GM12878 (cell line): ENCODE results near the gene MTFP1. TPM values are rescaled to one million over a fixed set of nuclear protein-coding genes. Genes with fewer than 3 reads are reported as not detected.

ENCODE experiments used
- ATAC-seq: fragments of 200-7000 bp; cut with Tn5 transposase; 3 replicates; pipeline ENCODE4 v1.9.1; 2020; ENCODE audit warnings: mild to moderate bottlenecking, moderate library complexity
- BruUV-seq: library from RNA; stranded (reverse); fragments of 400-500 nt; replicated peaks from 2 replicates; lab custom pipeline; 2021; lab: Mats Ljungman, UMichigan
- CTCF ChIA-PET: fragments of 300-600 bp; sonication (Branson Sonifier 250); formaldehyde crosslinking; extraction: SDS; loops from one replicate; lab custom pipeline; 2021; ENCODE audit warnings: inconsistent platforms; lab: Yijun Ruan, JAX
- POLR2A ChIA-PET: fragments of 350-600 bp; formaldehyde crosslinking; extraction: SDS; loops from one replicate; lab custom pipeline; 2021; ENCODE audit warnings: inconsistent platforms; lab: Charles Lee
- RAD21 ChIA-PET: fragments of 300-600 bp; sonication (Branson Sonifier 250); formaldehyde crosslinking; loops from one replicate; lab custom pipeline; 2023; ENCODE audit warnings: antibody characterized with exemption; ENCODE audit not compliant: unreplicated experiment; lab: Charles Lee
- SMC1A ChIA-PET: fragments of 300-600 bp; sonication (Branson Sonifier 250); formaldehyde crosslinking; loops from one replicate; lab custom pipeline; 2023; ENCODE audit not compliant: unreplicated experiment, uncharacterized antibody; lab: Charles Lee
- DNase-seq: peaks from one replicate; pipeline ENCODE4 v3.0.0-alpha.2; 2011; ENCODE audit warnings: low read depth, low spot score
- FAIRE-seq: peaks from 3 replicates; lab custom pipeline; 2011; peaks lifted over from hg19 to GRCh38; lab: Jason Lieb, UNC
- H2AFZ ChIP-seq: 2 replicates; pipeline ENCODE4 v1.6.0; 2011; ENCODE audit warnings: low read depth, low read length, control low read depth; ENCODE audit not compliant: control insufficient read depth
- H3K27ac ChIP-seq: 2 replicates; pipeline ENCODE4 v1.5.1; 2011; ENCODE audit warnings: control low read depth; ENCODE audit not compliant: control insufficient read depth, insufficient read depth
- H3K27me3 ChIP-seq, 2 experiments: replicated peaks in 1 of 2; 2 replicates each; pipeline versions ENCODE4 v1.6.0 to v1.6.1; 2011; ENCODE audit warnings: low read length in 1 of 2; ENCODE audit not compliant: control insufficient read depth in 2 of 2, insufficient read depth in 2 of 2
- H3K36me3 ChIP-seq, 2 experiments: 2 replicates each; pipeline ENCODE4 v1.5.1; 2011; ENCODE audit warnings: low read length in 1 of 2; ENCODE audit not compliant: control insufficient read depth in 2 of 2, insufficient read depth in 2 of 2
- H3K4me1 ChIP-seq: 2 replicates; pipeline ENCODE4 v1.6.1; 2011; ENCODE audit warnings: mild to moderate bottlenecking, low read length, moderate library complexity, mixed read lengths; ENCODE audit not compliant: control insufficient read depth, insufficient read depth
- H3K4me2 ChIP-seq: 2 replicates; pipeline ENCODE4 v1.6.0; 2011; ENCODE audit warnings: control low read depth; ENCODE audit not compliant: control insufficient read depth, insufficient read depth
- H3K4me3 ChIP-seq: fragments of 200-600 bp; sonication (generic); 2 replicates; pipeline ENCODE4 v1.5.1; 2016
- H3K79me2 ChIP-seq: 2 replicates; pipeline ENCODE4 v1.6.0; 2011; ENCODE audit warnings: low read length; ENCODE audit not compliant: control insufficient read depth, insufficient read depth
- H3K9ac ChIP-seq: 2 replicates; pipeline ENCODE4 v1.8.0; 2011; ENCODE audit warnings: low read length, control low read depth, mixed read lengths; ENCODE audit not compliant: control insufficient read depth, insufficient read depth
- H3K9me3 ChIP-seq: replicated peaks from 3 replicates; pipeline ENCODE4 v1.5.1; 2011; ENCODE audit warnings: mild to moderate bottlenecking, low read length; ENCODE audit not compliant: control insufficient read depth, insufficient read depth
- H4K20me1 ChIP-seq: 2 replicates; pipeline ENCODE4 v1.6.0; 2011; ENCODE audit not compliant: control insufficient read depth, insufficient read depth
- WRNIP1 ChIP-seq: IDR thresholded peaks from 2 replicates; pipeline ENCODE4 v1.6.1; 2011; ENCODE audit warnings: low read depth, low read length, improper control_type of control experiment, borderline replicate concordance
- ZNF592 ChIP-seq: fragments of 450-650 bp; IDR thresholded peaks from 2 replicates; pipeline ENCODE4 v1.6.1; 2017; ENCODE audit warnings: mild to moderate bottlenecking, moderate library complexity
- WGBS: methylation state at CpG from one replicate; pipeline ENCODE4 v1.1.6; 2016; ENCODE audit warnings: low lambda C conversion rate; ENCODE audit not compliant: insufficient replicate concordance, insufficient coverage; ENCODE audit errors: missing lambda C conversion rate; 5-methylcytosine and 5-hydroxymethylcytosine counted together
- in situ Hi-C: fragments of 300-500 bp; cut with MboI; formaldehyde crosslinking; loops from 9 replicates; pipeline ENCODE4 v1.14.3; 2018; ENCODE audit warnings: mixed read lengths
- intact Hi-C: fragments of 100-400 bp; cut with micrococcal nuclease; formaldehyde crosslinking; loops from one replicate; pipeline ENCODE4 v1.14.2; 2022; ENCODE audit not compliant: unreplicated experiment
- polyA plus RNA-seq, 11 experiments: library from polyadenylated mRNA; depleted of rRNA in 4 of 11; unstranded in 6 of 11; stranded (reverse) in 5 of 11; fragments of >200 nt; fragmentation: Nextera tagmentation in 4 of 11; fragmentation: Illumina TruSeq in 1 of 11; extraction: Ambion mirVana in 4 of 11; extraction: Trizol in 1 of 11; gene quantifications; 1 replicate in 1 of 11; 2 replicates in 10 of 11; pipeline versions ENCODE4 v1.2.1 to v1.2.3, GENCODE V29; 2011 to 2016; ENCODE audit warnings: inconsistent platforms in 2 of 11, missing spikeins in 2 of 11, low read depth in 1 of 11
- total RNA-seq, 4 experiments: library from RNA; depleted of rRNA in 3 of 4; stranded (reverse); fragments of >200 nt in 3 of 4; fragmentation: Illumina TruSeq in 1 of 4; extraction: Trizol in 1 of 4; gene quantifications; 2 replicates each; pipeline versions ENCODE4 v1.2.1 to v1.2.3, GENCODE V29; 2013 to 2021
- TF ChIP-seq, protein P1 (sequence below): fragments of 450-650 bp; IDR thresholded peaks from 2 replicates; pipeline ENCODE4 v1.6.1; 2018; ENCODE audit warnings: mild to moderate bottlenecking, low read depth, moderate library complexity; ENCODE audit not compliant: partially characterized antibody

The MTFP1 gene
- total and polyA plus RNA-seq, 10 of the 15 experiments (the other 5 are each of a cell fraction or from before 2014, with no cell fraction given): 20.5 to 133 (median 59.8) TPM

- Histone ChIP-seq H3K79me2 (no peaks in the 10 kb centered on the region), H3K9me3 (peaks cover 8% of the 10 kb centered on the region; the same call in 2 of the 3 replicates), H3K4me1 (peaks cover 8% of the 10 kb centered on the region), H3K27me3 (no peaks in the 10 kb centered on the region), H3K4me2 (no peak overlapping the region), H3K9ac (no peak overlapping the region), H3K36me3 (peaks cover 3 to 11% of the 10 kb centered on the region in 2 experiments; a peak in 2 of 4 replicates), H3K27ac (no peak overlapping the region), H4K20me1 (no peaks in the 10 kb centered on the region), H2AFZ (no peak overlapping the region), H3K4me3 (no peak overlapping the region)
- TF ChIP-seq WRNIP1 (no peak), ZNF592 (no peak)
- TF ChIP-seq, protein P1, sequence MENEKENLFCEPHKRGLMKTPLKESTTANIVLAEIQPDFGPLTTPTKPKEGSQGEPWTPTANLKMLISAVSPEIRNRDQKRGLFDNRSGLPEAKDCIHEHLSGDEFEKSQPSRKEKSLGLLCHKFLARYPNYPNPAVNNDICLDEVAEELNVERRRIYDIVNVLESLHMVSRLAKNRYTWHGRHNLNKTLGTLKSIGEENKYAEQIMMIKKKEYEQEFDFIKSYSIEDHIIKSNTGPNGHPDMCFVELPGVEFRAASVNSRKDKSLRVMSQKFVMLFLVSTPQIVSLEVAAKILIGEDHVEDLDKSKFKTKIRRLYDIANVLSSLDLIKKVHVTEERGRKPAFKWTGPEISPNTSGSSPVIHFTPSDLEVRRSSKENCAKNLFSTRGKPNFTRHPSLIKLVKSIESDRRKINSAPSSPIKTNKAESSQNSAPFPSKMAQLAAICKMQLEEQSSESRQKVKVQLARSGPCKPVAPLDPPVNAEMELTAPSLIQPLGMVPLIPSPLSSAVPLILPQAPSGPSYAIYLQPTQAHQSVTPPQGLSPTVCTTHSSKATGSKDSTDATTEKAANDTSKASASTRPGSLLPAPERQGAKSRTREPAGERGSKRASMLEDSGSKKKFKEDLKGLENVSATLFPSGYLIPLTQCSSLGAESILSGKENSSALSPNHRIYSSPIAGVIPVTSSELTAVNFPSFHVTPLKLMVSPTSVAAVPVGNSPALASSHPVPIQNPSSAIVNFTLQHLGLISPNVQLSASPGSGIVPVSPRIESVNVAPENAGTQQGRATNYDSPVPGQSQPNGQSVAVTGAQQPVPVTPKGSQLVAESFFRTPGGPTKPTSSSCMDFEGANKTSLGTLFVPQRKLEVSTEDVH: no peak
- RAD21 ChIA-PET: no interaction called here
- 0% methylated on average over 2 of the region's 2 CpGs for WGBS
- CTCF ChIA-PET: interaction anchor here (1.1 to 3.8 kb wide), 4 partner anchors 8 to 40 kb away, joined by 3 to 21 read pairs (median 4); partner anchors contain the start of gene MTFP1
- SMC1A ChIA-PET: interaction anchor here (1.2 kb wide), 1 partner anchor 12 kb away, joined by 5 read pairs; no protein-coding TSS in a partner anchor
- no peak for FAIRE-seq
- intact Hi-C loops: no loop called here
- DNase-seq: no peak
- in situ Hi-C loops: no loop called here
- no peak for ATAC-seq
- POLR2A ChIA-PET: no interaction called here
- BruUV-seq: no TSS peak
Observed at GRCh38 chr22:30432520-30432919, 7.0 kb downstream of the MTFP1 start.
